ENCODE results near the gene CLBA1. TPM values are rescaled to one million over a fixed set of nuclear protein-coding genes. Genes with fewer than 3 reads are reported as not detected.

The CLBA1 gene
- total and polyA plus RNA-seq, 8 donors, result 7.1 to 17.2 (median 13.3) TPM

DNA sequence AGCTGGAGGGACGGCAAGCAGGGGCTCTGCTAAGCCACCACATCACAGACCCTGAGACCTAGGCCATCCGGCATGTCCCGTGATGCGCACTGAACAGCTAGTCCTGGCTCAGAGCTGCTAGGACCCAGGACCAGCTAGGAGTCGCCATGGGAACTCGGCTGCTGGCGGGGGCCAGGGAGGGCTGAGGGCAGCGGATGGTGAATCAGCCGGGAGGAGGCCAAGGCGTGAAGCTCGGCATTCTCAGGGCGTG is 12.5 kb upstream of the CLBA1 start:
- TF ChIP-seq, protein P1, sequence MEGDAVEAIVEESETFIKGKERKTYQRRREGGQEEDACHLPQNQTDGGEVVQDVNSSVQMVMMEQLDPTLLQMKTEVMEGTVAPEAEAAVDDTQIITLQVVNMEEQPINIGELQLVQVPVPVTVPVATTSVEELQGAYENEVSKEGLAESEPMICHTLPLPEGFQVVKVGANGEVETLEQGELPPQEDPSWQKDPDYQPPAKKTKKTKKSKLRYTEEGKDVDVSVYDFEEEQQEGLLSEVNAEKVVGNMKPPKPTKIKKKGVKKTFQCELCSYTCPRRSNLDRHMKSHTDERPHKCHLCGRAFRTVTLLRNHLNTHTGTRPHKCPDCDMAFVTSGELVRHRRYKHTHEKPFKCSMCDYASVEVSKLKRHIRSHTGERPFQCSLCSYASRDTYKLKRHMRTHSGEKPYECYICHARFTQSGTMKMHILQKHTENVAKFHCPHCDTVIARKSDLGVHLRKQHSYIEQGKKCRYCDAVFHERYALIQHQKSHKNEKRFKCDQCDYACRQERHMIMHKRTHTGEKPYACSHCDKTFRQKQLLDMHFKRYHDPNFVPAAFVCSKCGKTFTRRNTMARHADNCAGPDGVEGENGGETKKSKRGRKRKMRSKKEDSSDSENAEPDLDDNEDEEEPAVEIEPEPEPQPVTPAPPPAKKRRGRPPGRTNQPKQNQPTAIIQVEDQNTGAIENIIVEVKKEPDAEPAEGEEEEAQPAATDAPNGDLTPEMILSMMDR (IDR thresholded peaks at IDR 0.05), result no peak
- H3K9me3 ChIP-seq, result no peaks in the 10 kb centered on the region
- peak overlapping the region; percentile 86 for H3K27ac ChIP-seq
- H3K4me3 ChIP-seq, result no peak overlapping the region
- H3K4me1 ChIP-seq, result peaks cover 56 to 97% of the 10 kb centered on the region in 2 donors
- intact Hi-C loops (cut with DNase I), result no loop called here
- peaks cover 0 to 27% of the 10 kb centered on the region in 2 donors for H3K27me3 ChIP-seq
- no peaks in the 10 kb centered on the region for H3K36me3 ChIP-seq
- peak; percentile 74 for ATAC-seq
- peak in 3 of 4 donors; percentile 54 to 93 (median 89) for DNase-seq

DNA sequence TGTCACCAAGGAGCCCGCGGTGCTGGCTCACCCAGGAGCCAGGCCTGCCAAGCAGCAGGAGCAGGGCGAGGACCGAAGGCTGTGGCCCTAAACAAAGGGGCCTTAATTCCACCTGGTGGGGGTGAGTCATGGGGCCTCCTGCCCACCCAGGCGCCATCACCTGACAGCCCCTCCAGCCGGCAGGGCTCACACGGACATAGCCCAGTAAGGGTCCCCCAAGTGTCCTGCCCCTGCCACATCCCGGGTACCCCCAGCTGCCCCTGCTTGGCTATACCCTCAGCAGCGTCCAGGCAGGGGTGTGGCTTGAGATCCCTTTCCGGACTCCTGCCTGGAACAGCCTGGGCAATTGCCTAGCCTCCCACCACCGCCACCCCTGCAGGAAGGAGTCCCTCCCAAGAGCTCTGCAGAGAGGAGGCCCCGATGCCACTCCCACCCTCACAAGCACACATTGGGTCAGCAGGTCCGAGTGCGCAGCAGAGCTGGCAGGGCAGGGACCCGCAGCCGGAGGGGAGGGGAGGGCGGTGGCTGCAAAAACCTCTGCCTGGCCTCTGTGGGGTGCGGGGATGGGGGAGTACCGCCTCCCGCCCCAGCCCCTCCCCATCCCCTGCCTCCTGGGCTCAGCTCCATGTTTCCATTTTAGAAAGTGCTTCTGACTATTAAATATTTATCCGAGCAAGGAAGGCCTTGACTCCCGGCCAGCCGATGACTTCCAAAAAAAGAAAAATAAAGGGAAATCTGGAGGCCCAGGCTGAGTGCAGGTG is 12.0 kb upstream of the CLBA1 start:
- no peaks in the 10 kb centered on the region for H3K9me3 ChIP-seq
- H3K27me3 ChIP-seq, result peaks cover 0 to 27% of the 10 kb centered on the region in 2 donors
- TF ChIP-seq, protein P1 (IDR thresholded peaks at IDR 0.05), result no peak
- peak; percentile 59 to 86 (median 76) for DNase-seq
- intact Hi-C loops (cut with DNase I), result no loop called here
- peak overlapping the region; percentile 86 for H3K27ac ChIP-seq
- H3K36me3 ChIP-seq, result no peaks in the 10 kb centered on the region
- H3K4me3 ChIP-seq, result no peak overlapping the region
- peak; percentile 39 for ATAC-seq
- peaks cover 52 to 97% of the 10 kb centered on the region in 2 donors for H3K4me1 ChIP-seq

DNA sequence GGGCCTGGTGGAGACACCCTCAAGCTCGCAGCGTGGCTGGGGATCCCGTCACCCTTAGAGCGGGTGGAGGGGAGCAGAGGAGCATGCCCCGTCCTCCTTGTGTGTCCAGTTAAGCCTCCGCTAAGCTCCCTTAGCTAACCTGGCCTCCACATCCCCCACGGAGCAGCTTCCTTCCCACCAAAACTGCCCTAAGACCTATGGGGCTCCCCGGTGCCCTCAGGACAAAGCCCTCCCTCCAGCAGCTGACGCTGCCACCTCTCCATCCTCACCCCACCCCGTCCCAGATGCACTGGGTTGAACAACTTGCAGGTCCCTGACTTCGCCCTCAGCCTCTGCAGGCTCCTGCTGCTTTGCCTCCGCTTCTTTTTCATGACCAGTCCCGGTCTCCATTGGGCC is 11.4 kb upstream of the CLBA1 start:
- Histone ChIP-seq H3K4me3 (no peak overlapping the region), H3K36me3 (no peaks in the 10 kb centered on the region), H3K27ac (peak overlapping the region; percentile 86), H3K4me1 (peaks cover 53 to 97% of the 10 kb centered on the region in 2 donors), H3K27me3 (peaks cover 0 to 28% of the 10 kb centered on the region in 2 donors), H3K9me3 (no peaks in the 10 kb centered on the region)
- ATAC-seq (no peak), DNase-seq (peak in 1 of 4 donors; percentile 55)
- TF ChIP-seq, protein P1 (IDR thresholded peaks at IDR 0.05), result no peak
- intact Hi-C loops (cut with DNase I), result no loop called here

DNA sequence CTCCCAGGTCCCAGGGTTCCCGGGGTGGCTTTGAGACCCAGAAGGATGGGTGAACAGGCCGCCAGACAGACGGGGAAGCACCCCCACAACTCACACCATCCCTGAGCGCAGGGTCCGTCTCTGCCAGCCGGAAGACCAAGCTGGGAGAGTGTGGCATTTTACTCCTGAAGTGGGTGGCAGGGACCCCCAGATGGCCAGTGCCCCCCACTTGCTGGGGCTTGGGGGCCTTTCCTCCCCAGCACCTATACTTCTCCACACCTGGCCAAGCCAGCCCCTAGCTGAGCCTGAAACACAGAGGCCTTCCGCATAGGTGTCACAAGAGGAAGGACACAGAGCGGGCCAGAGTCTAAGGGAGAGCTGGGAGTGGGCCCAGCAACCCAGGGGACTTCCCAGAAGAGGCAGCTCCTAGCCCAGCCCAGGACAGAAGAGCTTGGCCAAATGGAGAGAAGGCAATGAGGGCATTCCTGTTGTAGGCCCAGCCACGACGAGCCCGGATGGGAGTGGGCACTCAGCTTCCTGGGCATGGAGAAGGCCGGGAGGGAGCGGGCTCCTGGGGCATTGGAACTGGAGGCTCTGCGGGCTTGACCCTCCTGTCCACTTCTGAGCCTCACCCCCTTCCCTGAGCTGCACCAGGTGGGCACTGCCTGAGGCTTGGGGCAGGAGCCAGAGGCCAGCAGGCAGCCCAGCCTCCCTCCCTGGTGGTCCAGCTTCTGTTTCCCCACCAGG is 10.8 kb upstream of the CLBA1 start:
- Histone ChIP-seq H3K9me3 (no peaks in the 10 kb centered on the region), H3K4me3 (no peak overlapping the region), H3K27ac (peak overlapping the region in 1 of 2 donors; percentile 86), H3K4me1 (peaks cover 53 to 94% of the 10 kb centered on the region in 2 donors), H3K36me3 (no peaks in the 10 kb centered on the region), H3K27me3 (peaks cover 0 to 32% of the 10 kb centered on the region in 2 donors)
- DNase-seq, result peak in 1 of 4 donors; percentile 63
- intact Hi-C loops (cut with DNase I), result loop anchor here in 1 of 2 donors (5.0 kb wide), 1 partner anchor 72 kb away; no protein-coding TSS in a partner anchor
- ATAC-seq, result no peak
- TF ChIP-seq, protein P1 (IDR thresholded peaks at IDR 0.05), result no peak

All from left lung (tissue), 10 donors.